GM21528 (cell line): ENCODE measurements around the gene MYO9B.
"Not testable (repeated sequence)": the region's sequence is repeated elsewhere in the genome, so short reads cannot be mapped to it uniquely, and the experiment has no call there.

Experiments used
- ATAC-seq: cut with Tn5 transposase; IDR thresholded peaks from one replicate; pipeline ENCODE4 v1.9.1; 2021; ENCODE audit warnings: mild to moderate bottlenecking, moderate library complexity; ENCODE audit not compliant: unreplicated experiment, low FRiP score

MYO9B gene

GRCh38 chr19:17138937-17139598 lies 63.5 kb downstream of the MYO9B start:
- no peak for ATAC-seq

- ATAC-seq = not testable (repeated sequence)
These were observed 69.2 kb downstream of the MYO9B start for GRCh38 chr19:17144771-17145170.

- ATAC-seq = no peak
These were observed 70.2 kb downstream of the MYO9B start for GRCh38 chr19:17145546-17146497.

GRCh38 chr19:17148130-17148529 lies 72.6 kb downstream of the MYO9B start:
- ATAC-seq = no peak

GRCh38 chr19:17149393-17150135 lies 74.0 kb downstream of the MYO9B start:
- no peak for ATAC-seq

- ATAC-seq = no peak
These were observed 78.4 kb downstream of the MYO9B start for GRCh38 chr19:17153996-17154395.

- ATAC-seq = no peak
These were observed 79.7 kb downstream of the MYO9B start for GRCh38 chr19:17155251-17155650.

- no peak for ATAC-seq
These were observed 80.8 kb downstream of the MYO9B start for GRCh38 chr19:17156296-17156946.

GRCh38 chr19:17156947-17157302 lies 81.3 kb downstream of the MYO9B start:
- ATAC-seq = no peak

- ATAC-seq = no peak
These were observed 83.0 kb downstream of the MYO9B start for GRCh38 chr19:17158584-17158983.

- no peak for ATAC-seq
These were observed 84.2 kb downstream of the MYO9B start for GRCh38 chr19:17159466-17160393.

- ATAC-seq = no peak
These were observed 85.3 kb downstream of the MYO9B start for GRCh38 chr19:17160908-17161307.

GRCh38 chr19:17162131-17162530 lies 86.6 kb downstream of the MYO9B start:
- ATAC-seq = not testable (repeated sequence)

- no peak for ATAC-seq
These were observed 87.0 kb downstream of the MYO9B start for GRCh38 chr19:17162580-17162979.

- no peak for ATAC-seq
These were observed 88.1 kb downstream of the MYO9B start for GRCh38 chr19:17163652-17164051.

- ATAC-seq = no peak
These were observed 89.1 kb downstream of the MYO9B start for GRCh38 chr19:17164639-17165038.

- ATAC-seq = no peak
These were observed 90.1 kb downstream of the MYO9B start for GRCh38 chr19:17165715-17166114.

- no peak for ATAC-seq
These were observed 95.1 kb downstream of the MYO9B start for GRCh38 chr19:17170538-17171297.

- no peak for ATAC-seq
These were observed 96.3 kb downstream of the MYO9B start for GRCh38 chr19:17171874-17172273.
